ENCODE data around the gene TGFBR3L.

GRCh38 chr19:7871437-7872305 lies 43.0 kb upstream of the TGFBR3L start:
- TF ChIP-seq POLR2A (IDR thresholded peaks at IDR 0.05; ENCODE audit: low read depth, low read length) (no peak), PAX5 (IDR thresholded peaks at IDR 0.05; ENCODE audit: insufficient read depth, low read length, severe bottlenecking) (no peak)

Measured in GM12891 (cell line).